IPS-11a (cell line): Measurements from ENCODE around the gene IFRD2.
"Not testable (repeated sequence)": the region's sequence is repeated elsewhere in the genome, so short reads cannot be mapped to it uniquely, and the experiment has no call there.

Source experiments
- H3K4me3 ChIP-seq: one replicate; pipeline ENCODE4 v1.5.1; 2013; ENCODE audit warnings: low read depth, low read length, control low read depth

Gene IFRD2

GRCh38 chr3:50268703-50269451 is 23.4 kb downstream of the IFRD2 start, which contains the start of gene SEMA3B:
Gene SEMA3B (plus strand): TSS chr3:50269147. CDS start chr3:50269241, 94 bp downstream.
- H3K4me3 ChIP-seq = no peak within 1 kb of the TSS

- no peak overlapping the region for H3K4me3 ChIP-seq
Measured at GRCh38 chr3:50268276-50268675, 24.0 kb downstream of the IFRD2 start.

GRCh38 chr3:50267280-50267913 is 24.8 kb downstream of the IFRD2 start:
- H3K4me3 ChIP-seq = no peak overlapping the region

GRCh38 chr3:50266836-50267235 is 25.4 kb downstream of the IFRD2 start:
- H3K4me3 ChIP-seq = no peak overlapping the region

GRCh38 chr3:50266017-50266416 is 26.2 kb downstream of the IFRD2 start:
- no peak overlapping the region for H3K4me3 ChIP-seq

GRCh38 chr3:50265571-50265970 is 26.7 kb downstream of the IFRD2 start:
- H3K4me3 ChIP-seq = no peak overlapping the region

GRCh38 chr3:50264964-50265485 is 27.2 kb downstream of the IFRD2 start:
- H3K4me3 ChIP-seq = no peak overlapping the region

GRCh38 chr3:50264383-50264963 is 27.8 kb downstream of the IFRD2 start:
- no peak overlapping the region for H3K4me3 ChIP-seq

- H3K4me3 ChIP-seq = no peak overlapping the region
Measured at GRCh38 chr3:50263478-50264382, 28.5 kb downstream of the IFRD2 start.

- no peak overlapping the region for H3K4me3 ChIP-seq
Measured at GRCh38 chr3:50262778-50263177, 29.5 kb downstream of the IFRD2 start.

GRCh38 chr3:50262200-50262599 is 30.0 kb downstream of the IFRD2 start:
- H3K4me3 ChIP-seq = not testable (repeated sequence)

- no peak overlapping the region for H3K4me3 ChIP-seq
Measured at GRCh38 chr3:50261505-50261904, 30.7 kb downstream of the IFRD2 start.

- no peak overlapping the region for H3K4me3 ChIP-seq
Measured at GRCh38 chr3:50260942-50261441, 31.2 kb downstream of the IFRD2 start.

- H3K4me3 ChIP-seq = no peak overlapping the region
Measured at GRCh38 chr3:50260027-50260941, 31.9 kb downstream of the IFRD2 start.

- no peak overlapping the region for H3K4me3 ChIP-seq
Measured at GRCh38 chr3:50259432-50260026, 32.7 kb downstream of the IFRD2 start.

GRCh38 chr3:50258979-50259378 is 33.2 kb downstream of the IFRD2 start:
- no peak overlapping the region for H3K4me3 ChIP-seq

- H3K4me3 ChIP-seq = no peak overlapping the region
Measured at GRCh38 chr3:50258029-50258680, 34.1 kb downstream of the IFRD2 start.

GRCh38 chr3:50256978-50257890 is 35.0 kb downstream of the IFRD2 start:
- no peak overlapping the region for H3K4me3 ChIP-seq
